Measurements from ENCODE around the gene DTNB. TPM values are rescaled to one million over a fixed set of nuclear protein-coding genes. Genes with fewer than 3 reads are reported as not detected.

DTNB gene
- polyA plus RNA-seq, 1 donor from 2014 or later: 22.5 TPM

- H3K4me2 ChIP-seq (ENCODE audit: low read length): peak overlapping the region; percentile 45
- H4K20me1 ChIP-seq (ENCODE audit: insufficient read depth): no peaks in the 10 kb centered on the region
- H3K79me2 ChIP-seq (replicated peaks; ENCODE audit: insufficient read depth, low read length): no peaks in the 10 kb centered on the region
- H3K9me3 ChIP-seq (ENCODE audit: low read length): no peaks in the 10 kb centered on the region
- TF ChIP-seq SMC3 (conservative IDR thresholded peaks at IDR 0.05; ENCODE audit: poor library complexity) (peak; percentile 66), EZH2 (IDR thresholded peaks at IDR 0.05; ENCODE audit: borderline replicate concordance, insufficient read depth, low read length, poor library complexity, severe bottlenecking) (no peak), MXI1 (conservative IDR thresholded peaks at IDR 0.05; ENCODE audit: poor library complexity, severe bottlenecking) (no peak), EP300 (conservative IDR thresholded peaks at IDR 0.05; ENCODE audit: poor library complexity, severe bottlenecking) (no peak), POLR2AphosphoS5 (IDR thresholded peaks at IDR 0.05) (peak; percentile 19), TAF1 (IDR thresholded peaks at IDR 0.05; ENCODE audit: low read depth) (no peak), RAD21 (conservative IDR thresholded peaks at IDR 0.05) (peak; percentile 60), REST (IDR thresholded peaks at IDR 0.05; ENCODE audit: borderline replicate concordance) (no peak), CTCF (IDR thresholded peaks at IDR 0.05; ENCODE audit: poor library complexity, severe bottlenecking) (peak; percentile 95)
- H2AFZ ChIP-seq (ENCODE audit: low read depth, low read length): no peak overlapping the region
- no peak overlapping the region for H3K27ac ChIP-seq (ENCODE audit: low read length)
- no peaks in the 10 kb centered on the region for H3K9me2 ChIP-seq (ENCODE audit: insufficient read depth, low read length)
- peak overlapping the region; percentile 57 for H3K4me3 ChIP-seq (ENCODE audit: low read length)
- no peaks in the 10 kb centered on the region for H3K36me3 ChIP-seq (ENCODE audit: insufficient read depth, low read length)
- H3K27me3 ChIP-seq (ENCODE audit: insufficient read depth, low read depth, low read length): no peaks in the 10 kb centered on the region
- no peaks in the 10 kb centered on the region for H3F3A ChIP-seq (ENCODE audit: insufficient read depth, low read length, poor library complexity, severe bottlenecking)
- no peak overlapping the region for H3K9ac ChIP-seq (ENCODE audit: low read length)
Measured at GRCh38 chr2:25362049-25362433, 311.3 kb downstream of the DTNB start.

GRCh38 chr2:25361261-25362048 lies 311.9 kb downstream of the DTNB start:
- H4K20me1 ChIP-seq (ENCODE audit: insufficient read depth): no peaks in the 10 kb centered on the region
- H3K79me2 ChIP-seq (replicated peaks; ENCODE audit: insufficient read depth, low read length): no peaks in the 10 kb centered on the region
- no peaks in the 10 kb centered on the region for H3K27me3 ChIP-seq (ENCODE audit: insufficient read depth, low read depth, low read length)
- H2AFZ ChIP-seq (ENCODE audit: low read depth, low read length): no peak overlapping the region
- no peaks in the 10 kb centered on the region for H3K36me3 ChIP-seq (ENCODE audit: insufficient read depth, low read length)
- TF ChIP-seq REST (IDR thresholded peaks at IDR 0.05; ENCODE audit: borderline replicate concordance) (no peak), SMC3 (conservative IDR thresholded peaks at IDR 0.05; ENCODE audit: poor library complexity) (no peak), EP300 (conservative IDR thresholded peaks at IDR 0.05; ENCODE audit: poor library complexity, severe bottlenecking) (no peak), POLR2AphosphoS5 (IDR thresholded peaks at IDR 0.05) (no peak), TAF1 (IDR thresholded peaks at IDR 0.05; ENCODE audit: low read depth) (no peak), EZH2 (IDR thresholded peaks at IDR 0.05; ENCODE audit: borderline replicate concordance, insufficient read depth, low read length, poor library complexity, severe bottlenecking) (no peak), MXI1 (conservative IDR thresholded peaks at IDR 0.05; ENCODE audit: poor library complexity, severe bottlenecking) (no peak), CTCF (IDR thresholded peaks at IDR 0.05; ENCODE audit: poor library complexity, severe bottlenecking) (no peak), RAD21 (conservative IDR thresholded peaks at IDR 0.05) (no peak)
- H3K9me3 ChIP-seq (ENCODE audit: low read length): no peaks in the 10 kb centered on the region
- no peak overlapping the region for H3K27ac ChIP-seq (ENCODE audit: low read length)
- H3F3A ChIP-seq (ENCODE audit: insufficient read depth, low read length, poor library complexity, severe bottlenecking): no peaks in the 10 kb centered on the region
- no peak overlapping the region for H3K9ac ChIP-seq (ENCODE audit: low read length)
- H3K9me2 ChIP-seq (ENCODE audit: insufficient read depth, low read length): no peaks in the 10 kb centered on the region
- H3K4me3 ChIP-seq (ENCODE audit: low read length): peak overlapping the region; percentile 57
- H3K4me2 ChIP-seq (ENCODE audit: low read length): no peak overlapping the region
